ENCODE results near the gene CCT8L2.

DNA sequence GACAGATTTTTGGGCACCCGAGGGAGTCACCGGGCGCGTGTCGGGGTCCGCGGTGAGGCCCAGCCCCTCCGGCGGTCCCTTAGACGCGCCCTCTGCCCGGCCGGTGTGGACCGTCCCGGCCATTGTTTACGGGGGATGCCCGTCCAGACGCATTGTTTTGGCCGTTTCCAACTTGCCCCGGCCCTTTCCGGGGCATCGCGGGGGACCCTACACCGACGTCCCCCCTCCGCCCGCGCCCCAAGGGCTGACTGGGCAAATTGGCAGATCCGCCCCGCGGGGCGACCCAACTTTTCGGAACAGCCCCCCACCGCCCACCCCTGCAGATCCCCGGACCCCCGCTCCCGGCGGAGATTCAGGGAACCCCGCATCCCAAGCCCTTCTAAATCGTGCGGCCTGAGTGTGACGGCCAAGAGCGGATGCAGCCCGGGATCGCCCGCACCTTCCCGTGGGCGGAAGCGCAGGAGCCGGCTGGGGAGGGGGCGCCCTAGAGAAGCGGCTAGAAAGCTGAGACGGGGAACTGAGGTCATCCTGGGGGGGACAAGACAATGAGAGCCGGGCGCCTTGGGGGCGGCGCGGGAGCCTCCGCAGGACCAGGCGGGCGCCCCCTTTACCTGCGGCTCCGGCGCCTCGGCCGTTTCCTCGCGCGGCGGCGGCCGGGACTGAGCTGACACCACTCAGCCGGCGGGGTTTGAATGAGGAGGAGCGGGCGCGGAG lies 17.1 kb upstream of the CCT8L2 start:
- no peak for TF ChIP-seq CTCF (IDR thresholded peaks at IDR 0.05; ENCODE audit: low read depth, low read length)
- no peak for TF ChIP-seq EZH2phosphoT487 (IDR thresholded peaks at IDR 0.05; ENCODE audit: low read depth)
